HG03520 (cell line): ENCODE data around the gene ITGB1BP2.
"Not testable (repeated sequence)": the region's sequence is repeated elsewhere in the genome, so short reads cannot be mapped to it uniquely, and the experiment has no call there.

Experiments
- ATAC-seq: cut with Tn5 transposase; IDR thresholded peaks from one replicate; pipeline ENCODE4 v1.9.1; 2021; ENCODE audit warnings: mild to moderate bottlenecking, moderate library complexity; ENCODE audit not compliant: unreplicated experiment

The ITGB1BP2 gene

GRCh38 chrX:71300495-71300894 is 1.1 kb upstream of the ITGB1BP2 start:
- ATAC-seq, result not testable (repeated sequence)

- ATAC-seq, result no peak
Observed at GRCh38 chrX:71302461-71303213, 1.1 kb downstream of the ITGB1BP2 start.

- ATAC-seq, result no peak
Observed at GRCh38 chrX:71304561-71304960, 3.0 kb downstream of the ITGB1BP2 start.

GRCh38 chrX:71315917-71316316 is 14.4 kb downstream of the ITGB1BP2 start:
- ATAC-seq, result no peak

- ATAC-seq, result not testable (repeated sequence)
Observed at GRCh38 chrX:71316959-71317358, 15.4 kb downstream of the ITGB1BP2 start.

- ATAC-seq, result no peak
Observed at GRCh38 chrX:71320126-71320525, 18.6 kb downstream of the ITGB1BP2 start.

- no peak for ATAC-seq
Observed at GRCh38 chrX:71321731-71322130, 20.2 kb downstream of the ITGB1BP2 start.

- ATAC-seq, result not testable (repeated sequence)
Observed at GRCh38 chrX:71324452-71324851, 22.9 kb downstream of the ITGB1BP2 start.

DNA sequence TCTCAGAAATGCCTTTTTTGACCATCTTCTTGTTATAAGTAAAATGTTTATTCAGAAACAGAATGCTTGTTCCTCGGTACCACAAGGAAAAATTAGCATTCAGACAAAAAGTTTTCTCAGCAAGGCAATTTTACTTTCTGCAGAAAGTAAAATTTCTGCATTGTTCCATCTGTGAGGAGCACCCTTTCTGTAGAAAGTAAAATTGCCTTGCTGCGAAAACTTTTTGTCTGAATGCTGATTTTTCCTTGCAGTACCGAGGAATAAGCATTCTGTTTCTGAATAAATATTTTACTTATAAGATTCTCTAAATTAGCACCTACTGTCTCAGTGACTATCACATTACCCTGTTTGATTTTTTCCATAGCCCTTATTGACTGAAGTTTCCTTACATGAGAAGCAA is 24.8 kb downstream of the ITGB1BP2 start:
- ATAC-seq, result no peak

DNA sequence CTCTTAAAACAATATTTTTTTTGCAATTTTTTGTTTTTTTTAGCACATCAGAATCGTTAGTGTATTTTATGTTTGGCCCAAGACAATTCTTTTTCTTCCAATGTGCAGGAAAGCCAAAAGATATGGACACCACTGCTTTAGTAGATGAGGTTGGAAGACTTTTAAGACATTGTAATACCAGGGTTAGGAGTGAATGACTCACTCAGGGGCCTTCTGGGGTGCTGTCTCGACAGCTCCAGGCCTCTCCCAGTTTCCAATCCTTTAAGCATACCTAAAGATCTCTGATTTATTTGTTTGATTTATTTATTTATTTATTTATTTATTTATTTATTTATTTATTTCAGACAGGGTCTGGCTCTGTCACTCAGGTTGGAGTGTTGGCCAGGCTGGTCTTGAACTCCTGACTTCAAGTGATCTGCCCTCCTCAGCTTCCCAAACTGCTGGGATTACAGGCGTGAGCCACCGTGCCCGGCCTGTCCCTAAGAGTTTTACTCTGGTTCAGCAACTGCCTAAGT is 47.7 kb downstream of the ITGB1BP2 start:
- not testable (repeated sequence) for ATAC-seq

- not testable (repeated sequence) for ATAC-seq
Observed at GRCh38 chrX:71349867-71350266, 48.3 kb downstream of the ITGB1BP2 start.

DNA sequence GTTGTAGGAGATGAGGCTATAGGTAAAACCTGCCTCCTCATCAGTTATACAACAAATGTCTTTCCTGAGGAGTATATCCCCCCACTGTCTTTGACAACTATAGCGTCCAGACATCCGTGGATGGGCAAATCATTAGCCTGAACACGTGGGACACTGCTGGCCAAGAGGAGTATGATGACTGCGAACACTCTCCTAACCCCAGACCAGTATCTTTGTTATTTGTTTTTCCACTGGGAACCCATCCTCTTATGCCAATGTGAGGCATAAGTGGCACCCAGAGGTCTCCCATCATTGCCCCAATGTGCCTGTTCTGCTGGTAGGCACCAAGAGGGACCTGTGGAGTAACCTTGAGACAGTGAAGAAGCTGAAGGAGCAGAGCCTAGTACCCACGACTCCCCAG is 50.9 kb downstream of the ITGB1BP2 start:
- not testable (repeated sequence) for ATAC-seq
